DND-41 (cell line): ENCODE data around the gene MARCKSL1.

Experiments
- EZH2 ChIP-seq: IDR thresholded peaks from 3 replicates; pipeline ENCODE4 v1.6.1; 2012; ENCODE audit warnings: borderline replicate concordance, low read depth, mild to moderate bottlenecking, moderate library complexity, low read length, inconsistent platforms; ENCODE audit not compliant: severe bottlenecking
- TF ChIP-seq, protein P1 (sequence below): IDR thresholded peaks from 2 replicates; pipeline ENCODE4 v1.5.1; 2012; ENCODE audit warnings: borderline replicate concordance, low read length, moderate library complexity, mild to moderate bottlenecking; ENCODE audit not compliant: poor library complexity, severe bottlenecking; ENCODE audit errors: extremely low read depth

DNA sequence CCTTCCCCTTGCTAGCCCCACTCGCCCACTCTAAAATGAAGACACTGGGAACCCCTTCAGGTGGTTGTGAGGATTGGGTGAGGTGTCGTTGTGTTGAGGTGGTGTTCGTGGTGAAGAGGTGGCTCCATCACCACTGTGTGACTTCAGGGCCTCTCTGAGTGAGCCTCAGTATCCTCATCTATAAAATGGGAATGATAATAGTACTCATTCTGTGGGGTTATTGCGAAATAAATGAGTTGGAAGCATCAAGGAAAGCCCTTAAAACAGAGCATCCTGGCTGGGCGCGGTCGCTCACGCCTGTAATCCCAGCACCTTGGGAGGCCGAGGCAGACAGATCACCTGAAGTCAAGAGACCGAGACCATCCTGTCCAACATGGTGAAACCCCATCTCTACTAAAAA is 6.7 kb upstream of the MARCKSL1 start:
- TF ChIP-seq, protein P1, sequence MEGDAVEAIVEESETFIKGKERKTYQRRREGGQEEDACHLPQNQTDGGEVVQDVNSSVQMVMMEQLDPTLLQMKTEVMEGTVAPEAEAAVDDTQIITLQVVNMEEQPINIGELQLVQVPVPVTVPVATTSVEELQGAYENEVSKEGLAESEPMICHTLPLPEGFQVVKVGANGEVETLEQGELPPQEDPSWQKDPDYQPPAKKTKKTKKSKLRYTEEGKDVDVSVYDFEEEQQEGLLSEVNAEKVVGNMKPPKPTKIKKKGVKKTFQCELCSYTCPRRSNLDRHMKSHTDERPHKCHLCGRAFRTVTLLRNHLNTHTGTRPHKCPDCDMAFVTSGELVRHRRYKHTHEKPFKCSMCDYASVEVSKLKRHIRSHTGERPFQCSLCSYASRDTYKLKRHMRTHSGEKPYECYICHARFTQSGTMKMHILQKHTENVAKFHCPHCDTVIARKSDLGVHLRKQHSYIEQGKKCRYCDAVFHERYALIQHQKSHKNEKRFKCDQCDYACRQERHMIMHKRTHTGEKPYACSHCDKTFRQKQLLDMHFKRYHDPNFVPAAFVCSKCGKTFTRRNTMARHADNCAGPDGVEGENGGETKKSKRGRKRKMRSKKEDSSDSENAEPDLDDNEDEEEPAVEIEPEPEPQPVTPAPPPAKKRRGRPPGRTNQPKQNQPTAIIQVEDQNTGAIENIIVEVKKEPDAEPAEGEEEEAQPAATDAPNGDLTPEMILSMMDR, result no peak
- TF ChIP-seq EZH2, result no peak
